HCT116 (cell line): ENCODE measurements around the gene TRAF3IP1. TPM values are rescaled to one million over a fixed set of nuclear protein-coding genes. Genes with fewer than 3 reads are reported as not detected.

Experiments
- ATAC-seq: fragments of 200-7000 bp; cut with Tn5 transposase; 2 replicates; pipeline ENCODE4 v1.9.1; 2020; ENCODE audit warnings: mild to moderate bottlenecking, moderate library complexity
- BruUV-seq: library from RNA; stranded (reverse); fragments of 400-500 nt; replicated peaks from 2 replicates; lab custom pipeline; 2021; lab: Mats Ljungman, UMichigan
- CTCF ChIA-PET: fragments of 300-600 bp; sonication (Branson Sonifier 250); formaldehyde crosslinking; loops from one replicate; lab custom pipeline; 2021; ENCODE audit warnings: antibody characterized with exemption; lab: Charles Lee
- POLR2A ChIA-PET: fragments of 300-600, 350-600 bp; sonication (Branson Sonifier 250); formaldehyde crosslinking; loops from one replicate; lab custom pipeline; 2021; ENCODE audit warnings: antibody characterized with exemption; lab: Charles Lee
- RAD21 ChIA-PET, 2 experiments: fragments of 300-600 bp; sonication (Branson Sonifier 250); formaldehyde crosslinking; loops; one replicate each; lab custom pipeline; 2023; ENCODE audit warnings: low total read pairs in 2 of 2; ENCODE audit not compliant: uncharacterized antibody in 2 of 2, unreplicated experiment in 2 of 2, low non-redundant PET in 1 of 2; lab: Charles Lee
- DNase-seq: peaks from one replicate; pipeline ENCODE4 v3.0.0-alpha.2; 2010; ENCODE audit warnings: low read depth, low spot score
- H2AFZ ChIP-seq: fragments of 200-600 bp; shearing (Covaris generic), sonication (generic); 2 replicates; pipeline ENCODE4 v1.6.1; 2017; ENCODE audit warnings: low read depth, mixed run types, mixed read lengths, antibody characterized with exemption, low read length; ENCODE audit not compliant: poor library complexity, severe bottlenecking
- H3K27ac ChIP-seq: 2 replicates; pipeline ENCODE4 v1.5.1; 2012; ENCODE audit warnings: low read depth, low read length
- H3K27me3 ChIP-seq: fragments of 200-600 bp; sonication (generic); 2 replicates; pipeline ENCODE4 v1.6.1; 2016; ENCODE audit warnings: mixed run types, low read length, mixed read lengths; ENCODE audit not compliant: insufficient read depth
- H3K36me3 ChIP-seq, 2 experiments: fragments of 200-500 bp in 1 of 2; fragments of 200-600 bp in 1 of 2; sonication (Bioruptor generic) in 1 of 2; sonication (generic) in 1 of 2; 2 replicates each; pipeline versions ENCODE4 v1.5.1 to v1.6.1; 2014 to 2016; ENCODE audit warnings: low read length in 2 of 2, inconsistent platforms in 1 of 2, mixed read lengths in 1 of 2, mixed run types in 1 of 2; ENCODE audit not compliant: insufficient read depth in 2 of 2, control insufficient read depth in 1 of 2
- H3K4me1 ChIP-seq, 2 experiments: fragments of 200-600 bp in 1 of 2; sonication (generic) in 1 of 2; 2 replicates each; pipeline versions ENCODE4 v1.5.1 to v1.6.1; 2012 to 2017; ENCODE audit warnings: low read length in 2 of 2, inconsistent platforms in 1 of 2, mild to moderate bottlenecking in 1 of 2, mixed read lengths in 1 of 2, mixed run types in 1 of 2, moderate library complexity in 1 of 2; ENCODE audit not compliant: insufficient read depth in 2 of 2, control insufficient read depth in 1 of 2
- H3K4me2 ChIP-seq: fragments of 200-600 bp; sonication (generic); 2 replicates; pipeline ENCODE4 v1.6.1; 2017; ENCODE audit warnings: mixed run types, low read length, mixed read lengths
- H3K4me3 ChIP-seq, 2 experiments: fragments of 200-600 bp in 1 of 2; sonication (generic) in 1 of 2; replicated peaks in 1 of 2; 2 replicates each; pipeline ENCODE4 v1.5.1; 2011 to 2016; ENCODE audit warnings: low read length in 2 of 2, control low read depth in 1 of 2, low read depth in 1 of 2, mild to moderate bottlenecking in 1 of 2, mixed read lengths in 1 of 2, mixed run types in 1 of 2
- H3K79me2 ChIP-seq: fragments of 200-600 bp; sonication (generic); 2 replicates; pipeline ENCODE4 v1.6.1; 2017; ENCODE audit warnings: mild to moderate bottlenecking, mixed run types, low read length, moderate library complexity, mixed read lengths; ENCODE audit not compliant: insufficient read depth
- H3K9ac ChIP-seq: fragments of 200-600 bp; sonication (generic); 2 replicates; pipeline ENCODE4 v1.6.1; 2016; ENCODE audit warnings: low read length, mixed read lengths
- H3K9me2 ChIP-seq: fragments of 200-600 bp; sonication (generic), shearing (Covaris generic); 2 replicates; pipeline ENCODE4 v1.6.1; 2017; ENCODE audit warnings: mixed run types, mild to moderate bottlenecking, moderate library complexity; ENCODE audit not compliant: insufficient read depth
- H3K9me3 ChIP-seq, 2 experiments: fragments of 200-500 bp in 1 of 2; fragments of 200-600 bp in 1 of 2; sonication (Bioruptor generic) in 1 of 2; sonication (generic) in 1 of 2; 2 replicates each; pipeline ENCODE4 v1.6.1; 2014 to 2017; ENCODE audit warnings: low read length in 2 of 2, mixed read lengths in 2 of 2, inconsistent platforms in 1 of 2, low read depth in 1 of 2, mild to moderate bottlenecking in 1 of 2, mixed run types in 1 of 2, moderate library complexity in 1 of 2; ENCODE audit not compliant: control insufficient read depth in 1 of 2, insufficient read depth in 1 of 2
- H4K20me1 ChIP-seq: fragments of 200-600 bp; sonication (generic), shearing (Covaris generic); 2 replicates; pipeline ENCODE4 v1.6.1; 2017; ENCODE audit warnings: mixed run types, mild to moderate bottlenecking, moderate library complexity; ENCODE audit not compliant: insufficient read depth
- ATF3 ChIP-seq: IDR thresholded peaks from 2 replicates; pipeline ENCODE4 v1.6.1; 2012
- CBX3 ChIP-seq: IDR thresholded peaks from 2 replicates; pipeline ENCODE4 v1.6.1; 2012; ENCODE audit warnings: low read depth
- CTCF ChIP-seq, 3 experiments: fragments of 200-600 bp in 1 of 3; sonication (generic) in 1 of 3; IDR thresholded peaks in 2 of 3; conservative IDR thresholded peaks in 1 of 3; 2 replicates each; pipeline ENCODE4 v1.5.1; 2012 to 2017; ENCODE audit warnings: low read depth in 2 of 3, low read length in 2 of 3, antibody characterized with exemption in 1 of 3, borderline replicate concordance in 1 of 3, control low read depth in 1 of 3, mild to moderate bottlenecking in 1 of 3, mixed read lengths in 1 of 3, mixed run types in 1 of 3, moderate library complexity in 1 of 3; ENCODE audit not compliant: insufficient read depth in 1 of 3
- EGR1 ChIP-seq: IDR thresholded peaks from 2 replicates; pipeline ENCODE4 v1.6.1; 2012; ENCODE audit warnings: low read depth
- ELF1 ChIP-seq: IDR thresholded peaks from 2 replicates; pipeline ENCODE4 v1.6.1; 2012; ENCODE audit warnings: low read depth, borderline replicate concordance
- EZH2phosphoT487 ChIP-seq: fragments of 200-600 bp; IDR thresholded peaks from 2 replicates; pipeline ENCODE4 v1.6.1; 2018; ENCODE audit warnings: antibody characterized with exemption, borderline replicate concordance
- FOSL1 ChIP-seq: IDR thresholded peaks from 2 replicates; pipeline ENCODE4 v1.6.1; 2012; ENCODE audit warnings: low read depth
- JUND ChIP-seq: IDR thresholded peaks from 2 replicates; pipeline ENCODE4 v1.6.1; 2012
- MAX ChIP-seq: IDR thresholded peaks from 2 replicates; pipeline ENCODE4 v1.6.1; 2012
- POLR2A ChIP-seq: IDR thresholded peaks from 2 replicates; pipeline ENCODE4 v1.7.0; 2011; ENCODE audit warnings: borderline replicate concordance; ENCODE audit not compliant: insufficient read depth, insufficient read length; ENCODE audit errors: extremely low read depth
- POLR2AphosphoS5 ChIP-seq: IDR thresholded peaks from 2 replicates; pipeline ENCODE4 v1.6.1; 2011; ENCODE audit warnings: mild to moderate bottlenecking, low read depth, low read length, moderate library complexity
- RAD21 ChIP-seq: IDR thresholded peaks from 2 replicates; pipeline ENCODE4 v1.6.1; 2012; ENCODE audit warnings: low read depth, mild to moderate bottlenecking
- REST ChIP-seq: IDR thresholded peaks from 2 replicates; pipeline ENCODE4 v1.6.1; 2012; ENCODE audit warnings: low read depth
- SRF ChIP-seq: IDR thresholded peaks from 2 replicates; pipeline ENCODE4 v1.6.1; 2012; ENCODE audit warnings: low read depth
- YY1 ChIP-seq: IDR thresholded peaks from 2 replicates; pipeline ENCODE4 v1.6.1; 2011; ENCODE audit warnings: low read length, low read depth, moderate library complexity, mild to moderate bottlenecking; ENCODE audit not compliant: insufficient replicate concordance; ENCODE audit errors: extremely low read depth
- ZBTB33 ChIP-seq: IDR thresholded peaks from 2 replicates; pipeline ENCODE4 v1.6.1; 2011; ENCODE audit warnings: mild to moderate bottlenecking, low read length, moderate library complexity; ENCODE audit not compliant: insufficient replicate concordance; ENCODE audit errors: extremely low read depth
- ZNF274 ChIP-seq: fragments of 200-500 bp; sonication (Bioruptor generic); IDR thresholded peaks from 2 replicates; pipeline ENCODE4 v1.6.1; 2014; ENCODE audit warnings: mild to moderate bottlenecking, low read depth, low read length, inconsistent platforms
- intact Hi-C: fragments of 100-400 bp; cut with micrococcal nuclease; formaldehyde crosslinking; loops from 2 replicates; pipeline ENCODE4 v1.10.0; 2022
- total RNA-seq: library from RNA; stranded (reverse); gene quantifications from one replicate; pipeline ENCODE4 v1.2.1, GENCODE V29; 2021; ENCODE audit not compliant: unreplicated experiment

Gene TRAF3IP1
- total RNA-seq, 1 experiment from 2014 or later, result 19.4 TPM

- ChIA-PET RAD21 (no interaction called here), POLR2A (no interaction called here), CTCF (no interaction called here)
- DNase-seq, result no peak
- H3K36me3 ChIP-seq, result peaks cover 32 to 59% of the 10 kb centered on the region in 2 experiments
- no peaks in the 10 kb centered on the region for H4K20me1 ChIP-seq
- no peak for ATAC-seq
- no peak overlapping the region for H2AFZ ChIP-seq
- H3K27ac ChIP-seq, result no peak overlapping the region
- H3K9me3 ChIP-seq, result no peaks in the 10 kb centered on the region
- no peak overlapping the region for H3K4me2 ChIP-seq
- intact Hi-C loops, result no loop called here
- no peak overlapping the region for H3K4me3 ChIP-seq
- no peak overlapping the region for H3K9ac ChIP-seq
- no TSS peak for BruUV-seq
- H3K79me2 ChIP-seq, result peaks cover 43% of the 10 kb centered on the region
- no peaks in the 10 kb centered on the region for H3K9me2 ChIP-seq
- no peaks in the 10 kb centered on the region for H3K27me3 ChIP-seq
- no peaks in the 10 kb centered on the region for H3K4me1 ChIP-seq
- TF ChIP-seq ZNF274 (no peak), ZBTB33 (no peak), RAD21 (no peak), POLR2A (no peak), ELF1 (no peak), EGR1 (no peak), SRF (no peak), FOSL1 (no peak), REST (no peak), JUND (no peak), MAX (no peak), YY1 (no peak), ATF3 (no peak), POLR2AphosphoS5 (no peak), EZH2phosphoT487 (no peak), CBX3 (no peak), CTCF (IDR thresholded peaks at IDR 0.05 in 2 of 3, conservative IDR thresholded peaks at IDR 0.05 in 1 of 3; ENCODE audit: borderline replicate concordance in 1 of 3, insufficient read depth in 1 of 3, low read depth in 2 of 3, low read length in 2 of 3) (no peak)
Observed at GRCh38 chr2:238448031-238448955, 128.0 kb downstream of the TRAF3IP1 start.
